SK-N-SH treated with all-trans-retinoic acid at 6 μM for 48 hours (cell line): ENCODE data around the gene NFATC3.
A peak's percentile ranks its signal among the peaks of the same experiment; 100 is the strongest.

Source experiments
- ATAC-seq: fragments of 200-7000 bp; cut with Tn5 transposase; 3 replicates; pipeline ENCODE4 v1.9.1; 2020; ENCODE audit warnings: mild to moderate bottlenecking, moderate library complexity
- ARNTL ChIP-seq: fragments of 450-650 bp; formaldehyde crosslinking; IDR thresholded peaks from 2 replicates; pipeline ENCODE4 v1.5.0; 2020; ENCODE audit warnings: low read depth, mild to moderate bottlenecking, moderate library complexity, borderline replicate concordance
- BACH2 ChIP-seq: fragments of 250-450 bp; sonication (Bioruptor Pico); IDR thresholded peaks from 2 replicates; pipeline ENCODE4 v1.9.0; 2021; ENCODE audit warnings: mild to moderate bottlenecking, borderline replicate concordance
- CSDC2 ChIP-seq: fragments of 250-450 bp; sonication (Bioruptor Pico); IDR thresholded peaks from 2 replicates; pipeline ENCODE4 v1.5.0; 2020; ENCODE audit warnings: mild to moderate bottlenecking, moderate library complexity
- ESRRG ChIP-seq: fragments of 250-450 bp; sonication (Bioruptor Pico); IDR thresholded peaks from 2 replicates; pipeline ENCODE4 v1.6.1; 2021; ENCODE audit warnings: mild to moderate bottlenecking
- ISL1 ChIP-seq: fragments of 250-450 bp; sonication (Bioruptor Pico); IDR thresholded peaks from 2 replicates; pipeline ENCODE4 v2.1.2; 2022; ENCODE audit warnings: mild to moderate bottlenecking, moderate library complexity
- PPARA ChIP-seq: fragments of 250-450 bp; sonication (Bioruptor Pico); IDR thresholded peaks from 2 replicates; pipeline ENCODE4 v1.5.0; 2020; ENCODE audit warnings: mild to moderate bottlenecking, borderline replicate concordance
- RARB ChIP-seq: fragments of 250-450 bp; sonication (Bioruptor Pico); IDR thresholded peaks from 2 replicates; pipeline ENCODE4 v1.8.0; 2021; ENCODE audit warnings: mild to moderate bottlenecking, moderate library complexity
- SNAI2 ChIP-seq: fragments of 250-450 bp; sonication (Bioruptor Pico); IDR thresholded peaks from 2 replicates; pipeline ENCODE4 v1.5.0; 2020; ENCODE audit warnings: mild to moderate bottlenecking, moderate library complexity
- TCF4 ChIP-seq: fragments of 250-450 bp; sonication (Bioruptor Pico); IDR thresholded peaks from 2 replicates; pipeline ENCODE4 v1.8.0; 2021; ENCODE audit warnings: mild to moderate bottlenecking, moderate library complexity, borderline replicate concordance
- TOX ChIP-seq: fragments of 250-450 bp; sonication (Bioruptor Pico); IDR thresholded peaks from 2 replicates; pipeline ENCODE4 v1.8.0; 2021; ENCODE audit warnings: mild to moderate bottlenecking, moderate library complexity, borderline replicate concordance
- ZC3H10 ChIP-seq: fragments of 250-450 bp; sonication (Bioruptor Pico); IDR thresholded peaks from 2 replicates; pipeline ENCODE4 v1.5.1; 2021; ENCODE audit warnings: mild to moderate bottlenecking, moderate library complexity
- ZFP3 ChIP-seq: fragments of 250-450 bp; sonication (Bioruptor Pico); IDR thresholded peaks from 2 replicates; pipeline ENCODE4 v1.5.0; 2020; ENCODE audit warnings: mild to moderate bottlenecking, moderate library complexity
- ZFP30 ChIP-seq: fragments of 450-650 bp; formaldehyde crosslinking; IDR thresholded peaks from 2 replicates; pipeline ENCODE4 v1.5.0; 2022; ENCODE audit warnings: mild to moderate bottlenecking, moderate library complexity
- ZNF70 ChIP-seq: fragments of 450-650 bp; formaldehyde crosslinking; IDR thresholded peaks from 2 replicates; pipeline ENCODE4 v1.5.0; 2020; ENCODE audit warnings: mild to moderate bottlenecking, moderate library complexity
- TF ChIP-seq, protein P1 (sequence below): fragments of 250-450 bp; sonication (Bioruptor Pico); IDR thresholded peaks from 2 replicates; pipeline ENCODE4 v1.5.1; 2020; ENCODE audit warnings: low read depth, mild to moderate bottlenecking, moderate library complexity
- TF ChIP-seq, protein P2 (sequence below): fragments of 250-450 bp; sonication (Bioruptor Pico); IDR thresholded peaks from 2 replicates; pipeline ENCODE4 v1.5.0; 2020; ENCODE audit warnings: mild to moderate bottlenecking, moderate library complexity
- TF ChIP-seq, protein P3 (sequence below): fragments of 250-450 bp; sonication (Bioruptor Pico); IDR thresholded peaks from 2 replicates; pipeline ENCODE4 v1.8.0; 2021; ENCODE audit warnings: low read depth, mild to moderate bottlenecking, moderate library complexity, borderline replicate concordance

NFATC3 gene

DNA sequence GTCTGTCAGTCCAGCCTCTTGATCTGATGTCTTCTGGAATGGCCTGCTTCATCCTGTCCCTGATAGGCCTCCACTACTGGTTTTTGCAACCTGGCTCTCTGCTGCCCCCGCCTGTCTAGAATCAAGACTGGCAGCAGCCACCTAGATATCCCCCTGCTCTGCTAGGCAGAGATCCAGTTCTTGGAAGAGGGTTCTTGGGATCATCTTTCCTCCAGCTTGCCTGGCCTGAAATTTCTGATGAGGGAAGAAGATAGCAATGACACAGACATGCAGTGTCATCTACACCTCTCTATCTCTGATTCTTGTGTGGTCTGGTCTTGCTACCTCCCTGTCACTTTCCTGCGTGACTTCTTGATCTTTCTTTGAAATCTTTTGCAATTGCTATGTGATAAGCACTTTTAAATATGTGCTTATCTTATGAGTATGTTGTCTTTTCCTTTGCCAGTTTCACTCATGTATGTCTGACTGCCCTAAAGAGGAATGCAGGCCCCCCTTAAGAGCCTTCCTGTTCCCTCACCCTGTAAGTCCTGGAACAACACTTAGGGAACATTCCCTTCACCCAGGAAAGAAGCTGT is 20.3 kb upstream of the NFATC3 start:
- TF ChIP-seq, protein P1, sequence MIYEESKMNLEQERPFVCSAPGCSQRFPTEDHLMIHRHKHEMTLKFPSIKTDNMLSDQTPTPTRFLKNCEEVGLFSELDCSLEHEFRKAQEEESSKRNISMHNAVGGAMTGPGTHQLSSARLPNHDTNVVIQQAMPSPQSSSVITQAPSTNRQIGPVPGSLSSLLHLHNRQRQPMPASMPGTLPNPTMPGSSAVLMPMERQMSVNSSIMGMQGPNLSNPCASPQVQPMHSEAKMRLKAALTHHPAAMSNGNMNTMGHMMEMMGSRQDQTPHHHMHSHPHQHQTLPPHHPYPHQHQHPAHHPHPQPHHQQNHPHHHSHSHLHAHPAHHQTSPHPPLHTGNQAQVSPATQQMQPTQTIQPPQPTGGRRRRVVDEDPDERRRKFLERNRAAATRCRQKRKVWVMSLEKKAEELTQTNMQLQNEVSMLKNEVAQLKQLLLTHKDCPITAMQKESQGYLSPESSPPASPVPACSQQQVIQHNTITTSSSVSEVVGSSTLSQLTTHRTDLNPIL (CRISPR knock-in tag) = no peak
- TF ChIP-seq ISL1 (CRISPR knock-in tag) (peak; percentile 65), SNAI2 (CRISPR knock-in tag) (no peak), ZC3H10 (CRISPR knock-in tag) (no peak)

DNA sequence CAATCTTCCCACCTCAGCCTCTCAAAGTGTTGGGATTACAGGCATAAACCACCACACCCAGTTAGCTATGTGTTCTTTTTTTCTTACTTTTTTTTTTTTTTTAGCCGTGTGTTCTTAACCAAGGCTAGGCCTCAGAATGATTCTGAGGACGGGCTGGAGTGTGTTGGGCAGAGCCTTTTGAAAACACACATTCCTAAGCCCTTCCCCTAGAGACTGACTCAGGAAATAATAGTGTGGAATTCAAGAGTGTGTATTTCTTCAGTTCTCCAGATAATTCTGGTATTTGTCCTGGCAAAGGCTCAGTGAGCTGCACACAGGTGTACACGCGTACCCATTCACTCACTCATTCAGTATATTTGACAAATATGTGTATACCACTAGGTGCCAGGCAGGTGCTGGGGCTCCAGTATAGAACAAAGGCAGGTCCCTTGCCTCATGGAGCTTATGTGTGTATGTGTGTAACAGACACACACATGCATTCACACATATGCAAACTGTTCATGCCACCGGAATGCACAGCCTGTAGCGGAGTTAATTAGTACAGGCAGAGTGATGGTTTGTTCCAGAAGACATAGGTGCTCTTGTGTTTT is 19.4 kb upstream of the NFATC3 start:
- TF ChIP-seq ARNTL (CRISPR knock-in tag) (no peak), ZFP30 (CRISPR knock-in tag) (no peak), BACH2 (CRISPR knock-in tag) (no peak), PPARA (CRISPR knock-in tag) (no peak), ZFP3 (CRISPR knock-in tag) (no peak), SNAI2 (CRISPR knock-in tag) (no peak), CSDC2 (CRISPR knock-in tag) (no peak), ZC3H10 (CRISPR knock-in tag) (no peak), RARB (CRISPR knock-in tag) (no peak), ESRRG (CRISPR knock-in tag) (no peak)
- TF ChIP-seq, protein P1 (CRISPR knock-in tag) = no peak
- TF ChIP-seq, protein P2, sequence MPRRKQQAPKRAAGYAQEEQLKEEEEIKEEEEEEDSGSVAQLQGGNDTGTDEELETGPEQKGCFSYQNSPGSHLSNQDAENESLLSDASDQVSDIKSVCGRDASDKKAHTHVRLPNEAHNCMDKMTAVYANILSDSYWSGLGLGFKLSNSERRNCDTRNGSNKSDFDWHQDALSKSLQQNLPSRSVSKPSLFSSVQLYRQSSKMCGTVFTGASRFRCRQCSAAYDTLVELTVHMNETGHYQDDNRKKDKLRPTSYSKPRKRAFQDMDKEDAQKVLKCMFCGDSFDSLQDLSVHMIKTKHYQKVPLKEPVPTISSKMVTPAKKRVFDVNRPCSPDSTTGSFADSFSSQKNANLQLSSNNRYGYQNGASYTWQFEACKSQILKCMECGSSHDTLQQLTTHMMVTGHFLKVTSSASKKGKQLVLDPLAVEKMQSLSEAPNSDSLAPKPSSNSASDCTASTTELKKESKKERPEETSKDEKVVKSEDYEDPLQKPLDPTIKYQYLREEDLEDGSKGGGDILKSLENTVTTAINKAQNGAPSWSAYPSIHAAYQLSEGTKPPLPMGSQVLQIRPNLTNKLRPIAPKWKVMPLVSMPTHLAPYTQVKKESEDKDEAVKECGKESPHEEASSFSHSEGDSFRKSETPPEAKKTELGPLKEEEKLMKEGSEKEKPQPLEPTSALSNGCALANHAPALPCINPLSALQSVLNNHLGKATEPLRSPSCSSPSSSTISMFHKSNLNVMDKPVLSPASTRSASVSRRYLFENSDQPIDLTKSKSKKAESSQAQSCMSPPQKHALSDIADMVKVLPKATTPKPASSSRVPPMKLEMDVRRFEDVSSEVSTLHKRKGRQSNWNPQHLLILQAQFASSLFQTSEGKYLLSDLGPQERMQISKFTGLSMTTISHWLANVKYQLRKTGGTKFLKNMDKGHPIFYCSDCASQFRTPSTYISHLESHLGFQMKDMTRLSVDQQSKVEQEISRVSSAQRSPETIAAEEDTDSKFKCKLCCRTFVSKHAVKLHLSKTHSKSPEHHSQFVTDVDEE (CRISPR knock-in tag) = no peak
- ATAC-seq = peak; percentile 55

More for the DNA sequence above, 20.3 kb upstream of the NFATC3 start:
- peak; percentile 97 for ATAC-seq

DNA sequence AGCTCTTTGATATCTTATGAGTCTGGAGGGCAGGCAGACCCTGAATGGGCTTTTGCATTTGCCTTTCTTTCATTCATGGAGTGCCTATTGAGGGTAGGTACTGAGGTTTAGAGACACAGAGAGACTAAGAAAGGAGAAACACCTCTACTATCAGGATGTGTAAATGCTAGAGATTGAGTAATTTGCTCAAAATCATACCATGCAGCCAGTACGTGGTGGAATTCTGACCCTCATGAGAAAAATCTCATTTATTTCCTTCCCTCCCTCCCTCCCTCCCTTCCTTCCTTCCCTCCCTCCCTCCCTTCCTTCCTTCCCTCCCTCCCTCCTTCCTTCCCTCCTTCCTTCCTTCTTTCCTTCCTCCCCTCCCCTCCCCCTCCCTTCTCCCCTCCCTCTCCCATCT is 18.4 kb upstream of the NFATC3 start:
- no peak for ATAC-seq
- TF ChIP-seq, protein P1 (CRISPR knock-in tag) = no peak
- no peak for TF ChIP-seq ISL1 (CRISPR knock-in tag)
- TF ChIP-seq TCF4 (CRISPR knock-in tag) = no peak
- no peak for TF ChIP-seq BACH2 (CRISPR knock-in tag)
- TF ChIP-seq ZNF70 (CRISPR knock-in tag) = no peak
- no peak for TF ChIP-seq PPARA (CRISPR knock-in tag)
- no peak for TF ChIP-seq ZFP3 (CRISPR knock-in tag)
- TF ChIP-seq ARNTL (CRISPR knock-in tag) = no peak
- TF ChIP-seq, protein P3, sequence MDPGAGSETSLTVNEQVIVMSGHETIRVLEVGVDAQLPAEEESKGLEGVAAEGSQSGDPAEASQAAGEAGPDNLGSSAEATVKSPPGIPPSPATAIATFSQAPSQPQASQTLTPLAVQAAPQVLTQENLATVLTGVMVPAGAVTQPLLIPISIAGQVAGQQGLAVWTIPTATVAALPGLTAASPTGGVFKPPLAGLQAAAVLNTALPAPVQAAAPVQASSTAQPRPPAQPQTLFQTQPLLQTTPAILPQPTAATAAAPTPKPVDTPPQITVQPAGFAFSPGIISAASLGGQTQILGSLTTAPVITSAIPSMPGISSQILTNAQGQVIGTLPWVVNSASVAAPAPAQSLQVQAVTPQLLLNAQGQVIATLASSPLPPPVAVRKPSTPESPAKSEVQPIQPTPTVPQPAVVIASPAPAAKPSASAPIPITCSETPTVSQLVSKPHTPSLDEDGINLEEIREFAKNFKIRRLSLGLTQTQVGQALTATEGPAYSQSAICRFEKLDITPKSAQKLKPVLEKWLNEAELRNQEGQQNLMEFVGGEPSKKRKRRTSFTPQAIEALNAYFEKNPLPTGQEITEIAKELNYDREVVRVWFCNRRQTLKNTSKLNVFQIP (CRISPR knock-in tag) = no peak

DNA sequence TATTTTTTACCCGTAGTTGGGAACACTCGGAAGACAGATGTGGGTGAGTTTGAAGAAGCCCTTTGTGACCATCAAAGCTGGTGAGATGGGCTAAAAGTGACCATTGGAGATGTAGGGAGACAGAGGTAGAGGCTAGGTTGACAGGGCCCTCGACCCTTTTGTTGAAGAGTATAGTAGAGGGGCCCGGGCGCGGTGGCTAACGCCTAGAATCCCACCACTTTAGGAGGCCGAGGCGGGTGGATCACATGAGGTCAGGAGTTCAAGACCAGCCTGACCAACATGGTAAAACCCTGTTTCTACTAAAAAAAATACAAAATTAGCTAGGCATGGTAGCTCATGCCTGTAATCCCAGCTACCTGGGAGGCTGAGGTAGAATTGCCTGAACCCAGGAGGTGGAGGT is 16.2 kb upstream of the NFATC3 start:
- no peak for TF ChIP-seq TOX (CRISPR knock-in tag)
- TF ChIP-seq, protein P1 (CRISPR knock-in tag) = no peak
- TF ChIP-seq ESRRG (CRISPR knock-in tag) = no peak
- no peak for ATAC-seq
